Activated CD8-positive, alpha-beta memory T cell treated with anti-CD3 and anti-CD28 coated beads, Interleukin-2, amount 50 U/mL, for 24 hours (primary cell): ENCODE measurements around the gene NFKBIA.
"Not testable (repeated sequence)": the region's sequence is repeated elsewhere in the genome, so short reads cannot be mapped to it uniquely, and the experiment has no call there.

Source experiments
- DNase-seq: peaks from one replicate; pipeline ENCODE4 v3.0.0-alpha.2; 2020; ENCODE audit errors: extremely low read depth

NFKBIA gene

GRCh38 chr14:35408026-35408425, 3.5 kb upstream of the NFKBIA start:
- DNase-seq, result no peak

- no peak for DNase-seq
These were observed 2.7 kb upstream of the NFKBIA start for GRCh38 chr14:35407306-35407630.

GRCh38 chr14:35406506-35407305, 2.2 kb upstream of the NFKBIA start:
- DNase-seq, result no peak

GRCh38 chr14:35406090-35406489, 1.5 kb upstream of the NFKBIA start:
- DNase-seq, result no peak

GRCh38 chr14:35405304-35405996, 901 bp upstream of the NFKBIA start:
- no peak for DNase-seq

- DNase-seq, result peak; percentile 84
These were observed 723 bp downstream of the NFKBIA start for GRCh38 chr14:35403603-35404448.

- DNase-seq, result no peak
These were observed 1.4 kb downstream of the NFKBIA start for GRCh38 chr14:35403114-35403602.

GRCh38 chr14:35402323-35403113, 2.0 kb downstream of the NFKBIA start:
- no peak for DNase-seq

- DNase-seq, result no peak
These were observed 2.9 kb downstream of the NFKBIA start for GRCh38 chr14:35401422-35402265.

GRCh38 chr14:35400648-35401421, 3.7 kb downstream of the NFKBIA start:
- no peak for DNase-seq

GRCh38 chr14:35399083-35399937, 5.2 kb downstream of the NFKBIA start:
- no peak for DNase-seq

GRCh38 chr14:35398071-35398584, 6.4 kb downstream of the NFKBIA start:
- no peak for DNase-seq

GRCh38 chr14:35396610-35397009, 7.9 kb downstream of the NFKBIA start:
- not testable (repeated sequence) for DNase-seq

- no peak for DNase-seq
These were observed 9.3 kb downstream of the NFKBIA start for GRCh38 chr14:35395283-35395682.

GRCh38 chr14:35394326-35395013, 10.1 kb downstream of the NFKBIA start:
- no peak for DNase-seq

- no peak for DNase-seq
These were observed 10.7 kb downstream of the NFKBIA start for GRCh38 chr14:35393826-35394225.

- DNase-seq, result no peak
These were observed 12.4 kb downstream of the NFKBIA start for GRCh38 chr14:35392103-35392502.

GRCh38 chr14:35391388-35391710, 13.2 kb downstream of the NFKBIA start:
- DNase-seq, result no peak
